KBM-7 (cell line): ENCODE data around the gene SLC29A3.
"Not testable (repeated sequence)": the region's sequence is repeated elsewhere in the genome, so short reads cannot be mapped to it uniquely, and the experiment has no call there.

ENCODE experiments used
- DNase-seq: peaks from one replicate; pipeline ENCODE4 v3.0.0-alpha.2; 2015
- in situ Hi-C: fragments of 300-500 bp; cut with MboI; formaldehyde crosslinking; loops from 2 replicates; pipeline ENCODE4 v1.14.3; 2020; ENCODE audit warnings: low sequenced_read_pairs, low pct_unique_long_range_greater_than_20kb, mixed read lengths

Gene SLC29A3

DNA sequence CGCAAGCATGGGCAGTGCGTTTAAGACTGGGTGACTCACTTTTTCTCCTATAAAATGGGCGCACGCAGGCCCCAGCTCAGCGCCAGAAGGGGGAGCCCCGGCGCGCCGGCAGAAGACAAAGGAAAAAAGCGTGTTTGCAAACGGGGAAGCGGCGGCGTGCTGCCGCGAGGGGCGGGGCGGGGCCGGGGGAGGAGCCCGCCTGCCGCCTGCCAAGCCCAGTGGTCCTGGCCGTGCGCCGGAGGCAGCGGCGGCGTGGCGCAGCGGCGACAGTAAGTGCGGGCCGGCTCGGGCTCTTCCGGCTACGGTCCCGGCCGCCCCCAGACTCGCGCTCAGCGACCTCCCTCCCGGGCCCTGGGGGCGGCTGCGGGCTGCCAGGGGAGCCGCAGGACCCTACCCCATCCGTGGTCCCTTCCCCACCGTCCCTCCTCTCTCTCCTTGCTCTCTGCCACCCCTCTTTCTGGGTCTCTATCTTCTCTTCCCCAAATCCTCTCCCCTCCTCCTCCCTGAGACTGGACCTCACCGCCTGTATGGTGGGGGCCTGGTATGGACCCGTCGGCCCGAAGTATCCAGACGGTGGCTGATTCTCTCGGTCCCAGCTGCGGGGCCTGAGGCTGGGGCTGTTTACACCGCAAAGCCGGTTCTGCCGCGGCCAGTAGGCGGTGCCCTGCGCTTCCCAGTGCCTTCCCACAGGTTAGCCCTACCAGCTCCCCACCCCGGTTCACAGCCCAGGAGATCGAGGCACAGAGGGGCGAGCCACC lies at the start of gene SLC29A3:
TSS of gene SLC29A3 (plus strand) at position 218 of the 758 bp plus-strand sequence. CDS start at position 269, 51 bp downstream.
- peak; percentile 80 for DNase-seq
- in situ Hi-C loops = no loop called here

DNA sequence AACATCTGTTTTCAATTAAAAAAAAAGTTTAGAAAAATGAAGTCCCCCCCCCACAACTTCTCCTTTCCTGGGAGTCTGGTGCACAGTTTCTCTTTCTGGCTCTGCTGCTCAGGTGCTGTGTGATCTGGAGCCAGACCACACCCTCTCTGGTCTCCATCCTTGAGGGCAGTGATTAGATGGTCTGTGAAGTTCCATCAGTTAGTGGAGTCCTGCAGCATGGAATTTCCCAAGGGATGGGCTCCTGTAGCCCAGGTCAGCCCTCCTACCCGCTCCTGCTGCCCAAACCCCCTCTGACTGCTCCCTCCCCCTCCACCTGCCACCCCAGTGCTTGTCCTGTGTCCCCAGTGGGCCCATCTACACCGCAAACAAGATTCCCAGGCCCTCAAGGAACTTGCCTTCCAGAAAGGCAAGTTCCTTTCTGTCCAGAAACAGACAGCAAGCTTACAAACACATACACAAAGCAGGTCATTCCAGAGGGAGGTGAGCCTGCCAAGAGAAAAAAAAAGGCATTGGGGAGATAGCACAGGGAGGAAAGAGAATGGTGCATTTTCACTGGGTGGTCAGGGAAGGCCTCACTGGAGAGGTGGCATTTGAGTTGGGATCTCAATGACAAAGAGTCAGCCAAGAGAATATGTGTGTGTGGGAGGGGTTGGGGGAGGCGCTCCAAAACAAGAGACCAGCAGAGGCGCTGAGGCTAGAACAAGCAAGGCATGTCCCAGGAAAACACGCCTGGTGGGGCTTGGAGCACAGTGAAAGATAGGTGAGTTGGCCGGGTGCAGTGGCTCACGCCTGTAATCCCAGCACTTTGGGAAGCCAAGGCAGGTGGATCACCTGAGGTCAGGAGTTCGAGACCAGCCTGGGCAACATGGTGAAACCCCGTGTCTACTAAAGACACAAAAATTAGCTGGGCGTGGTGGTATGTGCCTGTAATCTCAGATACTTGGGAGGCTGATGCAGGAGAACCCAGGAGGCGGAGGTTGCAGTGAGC lies 49.5 kb upstream of the SLC29A3 start:
- in situ Hi-C loops = no loop called here
- DNase-seq = no peak

DNA sequence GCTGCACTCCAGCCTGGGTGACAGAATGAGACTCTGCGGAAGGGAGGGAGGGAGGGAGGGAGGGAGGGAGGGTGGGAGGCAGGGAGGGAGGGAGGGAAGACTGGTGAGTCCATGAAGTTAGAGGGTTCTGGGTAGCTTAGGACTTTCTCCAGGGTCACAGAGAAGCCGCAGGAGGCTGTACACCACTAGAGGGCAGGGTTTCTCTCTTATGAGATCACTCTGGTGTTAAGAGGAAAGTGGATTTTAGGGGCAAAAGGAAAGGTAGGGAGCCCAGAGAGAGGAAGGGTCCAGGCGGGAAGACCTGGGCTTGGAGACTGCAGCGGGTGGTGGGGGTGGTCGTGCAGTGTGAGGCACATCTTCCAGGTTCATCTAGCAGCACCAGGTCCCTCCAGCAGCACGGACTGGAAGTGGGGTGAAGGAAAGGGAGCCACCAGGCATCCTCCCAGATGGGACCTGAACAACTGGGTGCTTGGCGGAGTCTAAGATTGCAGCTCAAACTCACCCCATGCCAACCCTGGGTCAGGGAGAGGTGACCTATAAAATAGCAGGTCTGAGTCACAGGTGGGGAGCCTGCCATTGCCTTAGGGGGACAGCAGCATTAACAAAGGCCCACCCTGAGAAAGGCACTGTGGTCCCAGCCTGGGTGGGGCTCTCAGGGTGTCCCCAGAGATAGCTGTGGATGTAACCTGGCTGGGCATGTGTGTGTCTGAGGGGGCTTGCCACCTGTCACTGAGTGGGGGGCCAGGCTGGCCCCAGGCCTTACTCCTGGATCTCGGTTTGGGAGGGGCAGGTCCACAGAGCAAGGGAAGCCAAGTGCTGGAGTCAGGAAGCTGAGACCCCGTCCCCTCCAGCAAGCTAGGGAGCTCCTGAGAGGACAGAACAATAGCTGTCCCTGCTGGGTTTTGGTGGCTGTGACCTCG lies 48.5 kb upstream of the SLC29A3 start:
- peak; percentile 73 for DNase-seq
- in situ Hi-C loops = no loop called here

DNA sequence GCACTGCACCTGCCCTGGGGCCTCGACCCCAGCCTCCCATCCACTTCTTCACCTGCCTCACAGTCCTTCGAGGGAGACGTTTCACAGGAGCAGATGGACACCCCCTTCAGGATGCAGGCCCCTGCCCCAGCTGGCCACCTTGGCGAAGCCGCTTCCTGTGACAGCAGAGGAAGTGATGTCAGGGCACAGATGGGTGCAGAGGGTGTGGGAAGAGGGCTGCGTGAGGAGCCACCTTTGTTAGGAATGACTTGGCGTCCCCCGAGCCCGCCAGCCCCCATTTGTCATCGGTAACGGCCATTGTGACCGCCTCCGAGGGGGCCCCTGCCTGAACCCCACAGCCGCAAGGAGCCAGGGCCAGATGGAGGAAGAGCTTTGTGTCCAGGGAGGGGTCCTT lies 47.4 kb upstream of the SLC29A3 start:
- DNase-seq = no peak
- in situ Hi-C loops = no loop called here

DNA sequence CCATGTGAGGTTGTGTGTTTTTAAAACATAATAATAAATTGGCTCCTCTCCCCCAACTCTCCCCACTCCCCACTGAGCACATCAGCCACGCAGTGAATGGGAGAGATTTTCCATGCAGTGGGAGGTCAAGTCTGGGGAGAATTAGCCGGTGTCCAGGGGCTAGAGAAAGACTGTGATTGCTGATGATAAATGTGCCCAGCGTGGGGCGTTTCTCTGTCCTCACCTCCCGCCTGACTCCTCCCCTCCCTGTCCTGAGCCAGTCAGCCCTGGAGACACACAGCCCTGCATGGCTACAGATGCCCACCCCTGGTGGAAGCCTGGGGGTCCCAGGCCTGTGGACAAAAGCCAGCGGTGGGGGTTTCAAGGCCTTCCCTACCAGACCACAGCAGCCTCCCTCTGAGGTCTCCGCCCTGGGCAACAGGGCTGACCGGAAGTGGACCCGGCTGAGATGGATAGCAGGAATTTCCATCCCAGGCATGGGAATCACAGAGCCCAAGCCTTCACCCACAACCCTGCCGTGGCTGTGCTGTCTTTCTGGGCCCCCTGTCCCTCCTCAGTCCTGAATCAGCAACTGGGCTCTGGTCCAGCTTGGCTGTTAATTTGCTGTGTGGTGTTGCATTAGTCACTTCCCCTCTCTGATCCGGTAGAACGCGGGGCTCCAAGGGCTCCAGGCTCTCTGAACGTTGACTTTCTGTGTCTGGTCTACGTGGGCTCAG lies 46.8 kb upstream of the SLC29A3 start:
- in situ Hi-C loops = no loop called here
- DNase-seq = no peak

DNA sequence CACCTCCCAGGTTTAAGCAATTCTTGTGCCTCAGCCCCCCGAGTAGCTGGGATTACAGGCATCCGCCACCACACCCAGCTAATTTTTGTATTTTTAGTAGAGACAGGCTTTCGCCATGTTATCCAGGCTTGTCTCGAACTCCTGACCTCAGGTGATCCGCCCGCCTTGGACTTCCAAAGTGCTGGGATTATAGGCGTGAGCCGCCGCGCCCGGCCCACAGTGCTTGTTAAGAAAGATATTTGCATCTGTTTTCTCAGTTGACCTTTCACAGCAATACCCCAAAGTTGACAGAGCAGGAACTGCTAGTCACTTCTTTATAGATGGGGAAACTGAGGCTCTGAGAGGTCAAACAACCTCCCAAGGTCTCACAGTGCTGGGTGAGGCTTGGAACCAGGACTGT lies 46.1 kb upstream of the SLC29A3 start:
- in situ Hi-C loops, DNase-seq: not testable (repeated sequence)

DNA sequence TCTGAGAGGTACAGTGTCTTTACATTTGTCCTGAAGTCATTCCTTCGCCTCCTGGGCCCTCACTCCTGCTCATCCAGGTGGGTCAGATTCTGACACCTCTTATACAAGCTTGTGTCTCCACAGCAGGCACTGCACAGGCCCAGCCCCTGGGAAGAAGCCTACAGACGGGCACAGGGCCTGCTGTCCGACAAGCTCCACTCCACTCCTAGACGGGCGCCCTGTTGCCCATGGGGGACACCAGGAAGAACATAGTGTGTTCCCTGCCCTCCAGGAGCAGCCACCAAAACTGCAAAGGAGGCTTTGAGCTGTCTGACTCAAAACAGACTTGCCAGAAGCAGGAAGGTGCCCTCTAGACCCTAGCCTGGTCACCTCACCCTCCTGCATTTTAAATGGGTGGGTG lies 45.6 kb upstream of the SLC29A3 start:
- in situ Hi-C loops = no loop called here

DNA sequence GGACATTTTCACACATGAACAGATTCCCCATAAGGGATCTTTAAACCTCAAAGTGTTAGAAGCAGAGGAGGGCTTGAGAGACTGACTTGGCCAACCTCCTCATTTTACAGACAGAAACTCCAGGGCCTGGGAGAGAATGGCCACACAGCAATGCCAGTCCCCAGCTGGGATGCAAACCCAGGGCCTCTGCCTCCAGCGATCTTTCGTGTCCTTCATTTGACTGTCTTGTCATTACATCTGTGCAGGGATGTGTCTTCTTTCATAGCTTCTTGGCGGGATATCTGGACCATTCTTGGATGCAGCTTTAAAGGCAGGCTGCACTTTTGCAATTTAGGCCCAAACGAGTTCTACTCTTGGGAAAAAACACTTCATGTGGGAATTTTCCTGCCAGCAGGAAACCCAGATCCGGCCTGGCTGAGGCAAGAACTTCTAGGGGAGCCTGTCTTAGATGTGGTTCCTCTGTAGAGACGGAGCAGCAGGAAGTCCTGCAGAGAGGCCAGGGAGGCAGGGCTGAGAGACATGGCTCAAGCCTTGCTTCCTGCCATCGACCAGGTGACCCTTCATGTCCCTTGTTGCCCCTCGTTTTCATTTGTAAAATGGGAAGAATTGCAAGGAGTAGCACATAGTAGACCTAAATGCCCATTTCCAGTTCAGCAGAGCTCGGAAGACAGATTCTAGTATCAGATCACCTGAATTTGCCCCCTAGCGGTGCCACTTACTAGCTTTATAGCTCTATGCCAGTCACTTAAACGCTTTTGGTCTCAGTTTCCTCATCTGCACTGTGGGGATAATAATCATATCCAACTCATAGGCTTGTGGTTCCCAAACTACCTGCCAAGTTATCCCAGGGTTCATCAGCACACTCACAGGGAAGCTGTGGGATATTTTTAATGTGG lies 43.9 kb upstream of the SLC29A3 start:
- peak; percentile 35 for DNase-seq
- in situ Hi-C loops = no loop called here

More for the DNA sequence above, 45.6 kb upstream of the SLC29A3 start:
- no peak for DNase-seq

DNA sequence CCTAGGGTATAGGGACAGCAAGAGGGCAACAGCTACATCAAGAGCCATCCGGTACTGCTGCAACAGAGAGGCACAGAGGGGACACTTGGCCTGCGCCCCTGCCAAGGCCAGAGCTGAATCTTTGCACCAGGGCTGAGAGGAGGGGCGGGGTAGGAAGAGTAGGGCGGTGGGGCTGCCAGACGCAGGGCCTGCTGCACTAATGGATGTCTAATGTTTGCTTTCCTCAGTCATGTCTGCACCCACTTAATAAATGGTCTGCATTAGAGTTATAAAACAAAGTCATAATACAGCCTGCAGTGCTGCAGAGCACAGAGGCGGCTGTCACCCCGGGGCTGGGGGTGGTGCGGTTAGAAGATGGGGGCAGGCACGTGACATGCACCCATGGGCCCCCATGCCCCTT lies 42.2 kb upstream of the SLC29A3 start:
- no peak for DNase-seq
- in situ Hi-C loops = no loop called here

DNA sequence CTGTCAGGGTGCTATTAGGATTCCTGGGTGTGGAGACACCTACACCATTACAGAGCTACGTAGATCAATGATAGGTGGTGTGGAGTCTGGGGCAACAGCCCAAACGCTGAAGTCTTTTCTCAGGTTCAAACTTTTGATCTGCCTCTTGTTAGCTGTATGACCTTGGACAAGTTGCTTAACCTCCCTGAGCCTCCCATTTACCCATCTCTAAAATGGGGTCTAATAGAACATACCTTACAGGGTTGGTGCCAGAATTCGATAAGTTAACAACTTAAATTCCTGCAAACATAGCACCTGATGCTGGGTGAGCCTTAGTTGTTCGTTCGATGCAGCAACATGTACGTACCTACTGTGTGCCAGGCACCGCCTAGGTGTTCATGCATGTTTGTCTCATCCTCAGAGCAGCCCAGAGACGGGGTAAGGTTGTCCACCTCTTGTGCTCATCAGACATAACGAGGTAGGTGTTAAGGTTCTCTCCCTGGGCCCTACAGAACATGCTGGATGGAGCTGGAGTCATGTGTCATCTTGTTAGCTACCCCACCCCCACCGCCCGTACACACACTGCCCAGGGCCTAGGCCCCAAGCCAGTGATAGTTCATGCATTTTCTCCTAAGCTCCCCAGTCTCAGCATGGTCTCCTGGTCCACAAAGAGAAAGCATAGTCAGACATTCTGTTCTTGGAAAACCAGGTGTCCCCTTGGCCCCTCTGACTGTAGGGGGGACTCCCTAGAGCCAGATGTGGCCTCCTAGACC lies 41.0 kb upstream of the SLC29A3 start:
- no peak for DNase-seq
- in situ Hi-C loops = no loop called here

DNA sequence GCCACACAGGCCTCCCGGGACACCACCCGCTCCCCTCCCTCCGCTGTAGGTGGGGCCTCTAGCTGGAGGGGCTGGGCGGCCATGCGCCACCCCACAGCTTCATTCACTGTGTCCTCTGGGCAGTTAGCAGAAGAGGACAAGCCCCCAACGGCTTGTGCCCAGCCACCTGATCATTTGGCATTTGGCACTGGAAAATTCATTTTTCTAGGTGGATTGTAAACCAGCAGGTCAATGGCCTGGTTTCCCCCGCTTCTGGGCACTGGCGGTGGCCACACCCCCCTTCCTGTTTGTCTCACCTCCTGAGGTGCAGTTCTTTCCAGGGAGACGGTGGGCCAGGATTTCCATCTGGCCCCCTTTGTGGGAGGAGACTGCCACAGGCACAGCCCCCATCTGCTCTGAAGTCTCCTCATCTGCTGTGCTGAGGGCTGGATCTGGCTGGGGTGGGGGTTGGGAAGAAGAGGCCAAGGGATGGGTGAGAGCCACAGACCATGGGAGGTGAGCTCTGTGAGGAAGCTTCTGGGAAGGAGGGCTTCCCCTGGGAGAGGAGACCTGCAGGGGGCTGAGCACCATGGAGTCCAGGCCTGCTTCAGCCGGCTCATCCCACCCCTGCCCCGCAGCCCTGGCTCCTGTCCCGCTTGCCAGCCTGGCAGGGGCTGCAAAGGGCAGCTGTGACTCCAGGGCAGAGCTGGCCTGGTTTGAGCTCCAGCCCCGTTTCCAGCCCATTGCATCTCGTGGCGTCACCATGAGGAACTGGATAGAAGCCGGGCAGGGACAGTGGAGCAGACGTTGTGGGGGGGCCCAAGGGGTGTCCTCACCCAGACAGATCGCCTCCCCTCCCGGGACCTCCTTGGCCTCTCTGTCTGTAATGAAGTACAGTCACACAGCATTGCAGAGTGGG lies 40.1 kb upstream of the SLC29A3 start:
- DNase-seq = no peak
- in situ Hi-C loops = no loop called here

DNA sequence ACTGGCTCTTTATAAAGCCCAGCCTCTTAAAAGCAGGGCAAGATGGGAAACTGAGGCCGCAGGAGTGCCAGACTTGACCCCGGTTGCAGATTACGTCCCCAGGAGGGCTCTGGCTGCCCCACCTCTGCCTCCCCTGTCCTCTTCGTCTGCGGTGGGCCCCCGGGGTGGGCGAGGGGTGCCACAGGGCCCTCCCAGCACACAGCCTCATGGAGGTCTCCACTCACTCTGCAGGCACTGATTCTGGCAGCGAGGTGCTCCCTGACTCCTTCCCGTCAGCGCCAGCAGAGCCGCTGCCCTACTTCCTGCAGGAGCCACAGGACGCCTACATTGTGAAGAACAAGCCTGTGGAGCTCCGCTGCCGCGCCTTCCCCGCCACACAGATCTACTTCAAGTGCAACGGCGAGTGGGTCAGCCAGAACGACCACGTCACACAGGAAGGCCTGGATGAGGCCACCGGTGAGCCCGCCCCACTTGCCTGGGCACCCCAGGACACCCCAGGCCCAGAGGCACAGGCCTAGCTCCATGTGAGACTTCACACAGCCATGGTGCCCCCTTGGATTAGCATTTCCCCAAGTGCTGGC lies 39.4 kb upstream of the SLC29A3 start:
- no peak for DNase-seq
- in situ Hi-C loops = loop anchor here (10.0 kb wide), 1 partner anchor 365 kb away; no protein-coding TSS in a partner anchor

DNA sequence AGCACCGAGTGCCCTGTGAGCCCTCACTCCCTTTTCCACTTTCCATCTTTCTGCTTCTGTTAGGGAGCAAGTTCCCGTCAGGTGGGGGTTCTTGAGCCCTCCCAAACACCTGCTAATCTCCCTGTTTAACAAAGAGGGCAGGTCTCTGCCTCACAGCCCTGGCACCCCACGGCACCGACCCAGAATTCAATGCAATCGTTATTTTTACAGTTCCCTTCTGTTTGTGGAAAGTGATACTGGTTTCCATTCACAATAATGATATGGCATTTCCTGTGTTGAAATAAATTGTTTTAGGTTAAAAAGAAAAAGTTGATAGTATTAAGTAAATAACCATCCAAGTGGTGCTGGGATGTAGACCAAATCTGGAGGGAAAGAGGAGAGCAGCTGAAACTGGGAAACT lies 38.8 kb upstream of the SLC29A3 start:
- in situ Hi-C loops = loop anchor here (10.0 kb wide), 1 partner anchor 365 kb away; no protein-coding TSS in a partner anchor
- no peak for DNase-seq

DNA sequence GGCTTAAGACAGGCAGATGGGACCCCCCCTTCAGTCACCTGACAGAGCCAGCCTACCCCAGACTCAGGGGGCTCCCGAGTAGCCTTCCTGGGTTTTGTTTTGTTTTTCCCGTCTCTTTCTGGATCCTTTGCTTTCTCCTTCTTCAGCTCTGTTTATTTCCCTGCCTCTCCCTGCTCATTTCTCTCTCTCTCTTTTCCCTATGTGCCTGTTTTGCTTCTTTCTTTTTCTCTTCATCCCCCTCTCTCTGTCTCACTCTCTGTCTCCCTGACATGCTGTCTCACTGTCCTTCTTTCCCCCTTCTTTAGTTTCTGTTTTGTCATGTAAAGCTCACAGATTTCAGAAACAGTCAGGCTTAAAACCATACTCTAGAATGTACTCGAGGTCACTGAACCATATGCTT lies 38.2 kb upstream of the SLC29A3 start:
- in situ Hi-C loops = loop anchor here (10.0 kb wide), 1 partner anchor 366 kb away; no protein-coding TSS in a partner anchor
- DNase-seq = no peak

DNA sequence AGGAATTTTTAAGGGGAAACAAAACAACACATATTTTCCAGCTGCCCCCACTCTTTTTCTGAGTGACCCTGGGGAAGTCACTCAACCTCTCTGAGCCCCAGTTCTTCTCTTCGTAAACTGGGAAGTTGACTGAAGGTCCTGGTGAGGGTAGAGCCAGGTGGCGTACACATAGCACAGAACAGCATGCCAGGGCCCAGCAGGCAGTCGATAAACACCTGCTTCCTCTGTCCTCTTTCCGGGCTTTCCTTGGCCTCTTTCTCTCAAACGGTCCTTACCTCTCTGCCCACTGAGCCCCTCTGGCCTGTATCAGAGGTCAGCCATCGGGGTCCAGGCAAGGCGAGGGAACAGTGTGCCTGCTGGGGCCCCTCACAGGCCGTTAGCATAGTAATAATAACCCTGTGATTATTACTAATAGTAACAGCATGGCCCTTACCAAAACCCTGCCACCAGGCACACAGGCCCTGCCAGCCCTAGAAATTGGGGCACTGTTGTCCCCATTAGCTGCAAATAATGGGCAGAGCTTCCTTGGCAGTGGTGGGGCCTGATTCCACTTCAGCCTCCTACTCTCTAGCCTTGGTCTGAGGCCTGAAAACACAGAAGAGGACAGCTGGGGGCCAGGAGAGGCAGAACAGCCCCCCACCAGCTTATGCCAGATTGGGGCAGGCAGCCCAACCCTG lies 37.3 kb upstream of the SLC29A3 start:
- DNase-seq = no peak
- in situ Hi-C loops = loop anchor here (10.0 kb wide), 1 partner anchor 367 kb away; no protein-coding TSS in a partner anchor
